ENCODE measurements around the gene CTNNA3.

DNA sequence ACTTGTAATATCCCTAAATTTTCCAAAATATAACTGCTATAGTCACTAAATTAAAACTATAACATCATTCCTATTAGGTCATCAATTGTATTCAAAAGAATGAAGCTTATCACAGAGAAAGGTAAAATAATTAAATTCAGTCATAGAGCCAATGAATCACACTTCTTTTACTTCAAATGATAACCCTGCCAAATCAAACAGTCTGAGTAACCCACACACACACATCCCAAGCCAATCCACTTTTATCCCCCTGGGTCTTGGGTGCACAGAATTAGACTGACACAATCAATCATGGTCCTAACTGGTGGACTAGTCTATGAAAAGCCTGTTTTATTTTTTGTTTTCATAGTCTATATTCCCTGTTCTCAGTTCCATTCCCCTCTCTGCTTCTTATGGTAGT lies 25.6 kb downstream of the CTNNA3 start:
- TF ChIP-seq, protein P1, sequence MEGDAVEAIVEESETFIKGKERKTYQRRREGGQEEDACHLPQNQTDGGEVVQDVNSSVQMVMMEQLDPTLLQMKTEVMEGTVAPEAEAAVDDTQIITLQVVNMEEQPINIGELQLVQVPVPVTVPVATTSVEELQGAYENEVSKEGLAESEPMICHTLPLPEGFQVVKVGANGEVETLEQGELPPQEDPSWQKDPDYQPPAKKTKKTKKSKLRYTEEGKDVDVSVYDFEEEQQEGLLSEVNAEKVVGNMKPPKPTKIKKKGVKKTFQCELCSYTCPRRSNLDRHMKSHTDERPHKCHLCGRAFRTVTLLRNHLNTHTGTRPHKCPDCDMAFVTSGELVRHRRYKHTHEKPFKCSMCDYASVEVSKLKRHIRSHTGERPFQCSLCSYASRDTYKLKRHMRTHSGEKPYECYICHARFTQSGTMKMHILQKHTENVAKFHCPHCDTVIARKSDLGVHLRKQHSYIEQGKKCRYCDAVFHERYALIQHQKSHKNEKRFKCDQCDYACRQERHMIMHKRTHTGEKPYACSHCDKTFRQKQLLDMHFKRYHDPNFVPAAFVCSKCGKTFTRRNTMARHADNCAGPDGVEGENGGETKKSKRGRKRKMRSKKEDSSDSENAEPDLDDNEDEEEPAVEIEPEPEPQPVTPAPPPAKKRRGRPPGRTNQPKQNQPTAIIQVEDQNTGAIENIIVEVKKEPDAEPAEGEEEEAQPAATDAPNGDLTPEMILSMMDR (IDR thresholded peaks at IDR 0.05): no peak
- TF ChIP-seq POLR2A (IDR thresholded peaks at IDR 0.05): no peak
